ENCODE measurements around the gene IGF2BP2. TPM values are rescaled to one million over a fixed set of nuclear protein-coding genes. Genes with fewer than 3 reads are reported as not detected.
"Not testable (repeated sequence)": the region's sequence is repeated elsewhere in the genome, so short reads cannot be mapped to it uniquely, and the experiment has no call there.

Gene IGF2BP2
- total RNA-seq, 2 experiments from 2014 or later = 0.43 to 0.44 TPM

GRCh38 chr3:185853771-185854170, 28.9 kb upstream of the IGF2BP2 start:
- H3K27ac Mint-ChIP-seq; H3K4me3 Mint-ChIP-seq; H3K9me3 Mint-ChIP-seq; intact Hi-C loops (cut with micrococcal nuclease); H3K4me1 Mint-ChIP-seq (ENCODE audit: low read depth); DNase-seq; H3K36me3 Mint-ChIP-seq (ENCODE audit: low read depth); H3K27me3 Mint-ChIP-seq (ENCODE audit: low read depth): not testable (repeated sequence)
- CTCF ChIA-PET = interaction anchor here (1.1 kb wide), 1 partner anchor 82 kb away, joined by 3 read pairs; no protein-coding TSS in a partner anchor

DNA sequence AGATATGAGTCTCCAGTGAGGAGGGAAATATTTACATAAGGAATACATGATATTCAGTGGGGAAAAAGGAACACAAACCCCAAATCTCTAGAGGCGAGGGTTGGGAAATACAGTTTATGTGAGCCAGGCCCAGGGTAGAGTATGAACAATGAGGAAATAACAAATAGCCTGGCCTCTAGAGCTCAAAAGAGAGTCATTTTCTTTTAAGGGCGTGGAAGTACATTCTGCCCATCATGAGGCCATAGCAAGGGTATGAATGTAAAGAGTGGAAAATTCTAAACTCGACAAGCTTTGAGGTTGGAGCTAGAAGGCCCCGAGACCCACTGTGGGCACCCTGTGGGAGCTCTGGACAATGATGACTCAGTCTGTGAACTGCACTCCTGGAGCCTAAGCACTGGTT, 27.8 kb upstream of the IGF2BP2 start:
- intact Hi-C loops (cut with micrococcal nuclease) = no loop called here
- Mint-ChIP-seq H3K27ac (no peak overlapping the region), H3K9me3 (peaks cover 10% of the 10 kb centered on the region), H3K4me3 (no peak overlapping the region), H3K27me3 (ENCODE audit: low read depth) (no peaks in the 10 kb centered on the region), H3K36me3 (ENCODE audit: low read depth) (no peaks in the 10 kb centered on the region), H3K4me1 (ENCODE audit: low read depth) (no peaks in the 10 kb centered on the region)
- DNase-seq = no peak
- CTCF ChIA-PET = interaction anchor here (0.6 kb wide), 1 partner anchor 85 kb away, joined by 3 read pairs; no protein-coding TSS in a partner anchor

GRCh38 chr3:185851959-185852358, 27.1 kb upstream of the IGF2BP2 start:
- Mint-ChIP-seq H3K4me3 (no peak overlapping the region), H3K36me3 (ENCODE audit: low read depth) (no peaks in the 10 kb centered on the region), H3K4me1 (ENCODE audit: low read depth) (no peaks in the 10 kb centered on the region), H3K27ac (no peak overlapping the region), H3K9me3 (peaks cover 8% of the 10 kb centered on the region), H3K27me3 (ENCODE audit: low read depth) (no peaks in the 10 kb centered on the region)
- CTCF ChIA-PET = no interaction called here
- DNase-seq = no peak
- intact Hi-C loops (cut with micrococcal nuclease) = no loop called here

DNA sequence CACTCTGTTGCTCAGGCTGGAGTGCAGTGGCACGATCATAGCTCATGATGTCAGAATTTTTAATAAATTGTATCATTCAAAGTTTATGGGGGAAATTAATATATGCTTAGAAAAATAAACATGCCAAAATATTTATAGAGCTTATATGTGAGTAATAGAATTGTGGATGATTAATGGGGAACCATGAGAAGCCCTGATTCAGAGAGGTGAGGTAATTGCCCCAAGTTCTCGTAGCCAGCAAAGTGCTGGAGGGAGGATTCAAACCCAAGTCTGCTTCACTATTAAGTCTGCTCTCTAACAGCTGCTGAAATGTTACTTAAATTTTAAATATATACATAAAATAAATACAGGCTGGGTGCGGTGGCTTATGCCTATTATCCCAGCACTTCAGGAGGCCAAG, 26.2 kb upstream of the IGF2BP2 start:
- peaks cover 1% of the 10 kb centered on the region for H3K9me3 Mint-ChIP-seq
- CTCF ChIA-PET = no interaction called here
- no peak overlapping the region for H3K27ac Mint-ChIP-seq
- DNase-seq = no peak
- no peaks in the 10 kb centered on the region for H3K36me3 Mint-ChIP-seq (ENCODE audit: low read depth)
- intact Hi-C loops (cut with micrococcal nuclease) = no loop called here
- no peaks in the 10 kb centered on the region for H3K27me3 Mint-ChIP-seq (ENCODE audit: low read depth)
- no peaks in the 10 kb centered on the region for H3K4me1 Mint-ChIP-seq (ENCODE audit: low read depth)
- H3K4me3 Mint-ChIP-seq = no peak overlapping the region

DNA sequence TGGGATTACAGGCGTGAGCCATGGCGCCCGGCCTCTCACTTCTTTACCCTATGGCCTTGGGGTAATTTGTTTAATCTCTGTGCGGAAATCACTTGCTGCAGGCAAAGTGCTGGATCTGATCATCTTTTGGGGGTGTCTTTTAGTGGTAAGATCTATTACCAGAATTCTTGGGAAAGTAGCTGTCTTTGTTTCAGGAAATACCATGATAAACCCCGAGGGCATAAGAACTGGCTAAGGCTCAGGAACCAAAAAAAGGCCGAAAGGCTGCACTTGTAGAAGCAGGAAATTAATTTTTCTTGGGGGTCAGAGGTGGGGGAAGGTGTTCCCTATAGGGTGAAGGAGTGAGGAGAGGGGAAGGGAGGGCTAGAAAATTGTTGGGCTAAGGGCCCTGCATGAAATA, 22.7 kb upstream of the IGF2BP2 start:
- Mint-ChIP-seq H3K36me3 (ENCODE audit: low read depth) (no peaks in the 10 kb centered on the region), H3K4me3 (no peak overlapping the region), H3K27ac (no peak overlapping the region), H3K27me3 (ENCODE audit: low read depth) (no peaks in the 10 kb centered on the region), H3K4me1 (ENCODE audit: low read depth) (no peaks in the 10 kb centered on the region), H3K9me3 (no peaks in the 10 kb centered on the region)
- no peak for DNase-seq
- intact Hi-C loops (cut with micrococcal nuclease) = no loop called here
- CTCF ChIA-PET = no interaction called here

DNA sequence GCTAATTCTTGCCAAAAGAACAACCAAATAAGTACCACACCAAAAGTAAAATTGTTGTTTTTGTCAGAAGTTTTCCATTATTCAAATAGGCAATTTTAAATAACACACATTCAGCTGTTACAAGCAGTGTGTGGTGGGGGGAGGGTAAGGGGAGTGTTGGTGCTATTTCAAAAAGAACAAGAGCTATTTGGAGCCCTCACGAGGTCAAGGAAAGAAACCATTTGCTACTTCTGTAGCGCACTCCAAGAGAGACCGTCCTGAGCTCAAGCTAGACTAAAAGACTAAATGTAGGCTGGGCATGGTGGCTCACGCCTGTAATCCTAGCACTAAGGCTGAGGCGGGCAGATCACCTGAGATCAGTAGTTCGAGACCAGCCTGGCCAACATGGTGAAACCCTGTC, 21.2 kb upstream of the IGF2BP2 start:
- intact Hi-C loops (cut with micrococcal nuclease) = no loop called here
- Mint-ChIP-seq H3K27ac (no peak overlapping the region), H3K4me1 (ENCODE audit: low read depth) (no peaks in the 10 kb centered on the region), H3K4me3 (no peak overlapping the region), H3K9me3 (no peaks in the 10 kb centered on the region), H3K36me3 (ENCODE audit: low read depth) (no peaks in the 10 kb centered on the region), H3K27me3 (ENCODE audit: low read depth) (no peaks in the 10 kb centered on the region)
- no peak for DNase-seq
- CTCF ChIA-PET = interaction anchor here (0.9 kb wide), 1 partner anchor 131 kb away, joined by 3 read pairs; no protein-coding TSS in a partner anchor

DNA sequence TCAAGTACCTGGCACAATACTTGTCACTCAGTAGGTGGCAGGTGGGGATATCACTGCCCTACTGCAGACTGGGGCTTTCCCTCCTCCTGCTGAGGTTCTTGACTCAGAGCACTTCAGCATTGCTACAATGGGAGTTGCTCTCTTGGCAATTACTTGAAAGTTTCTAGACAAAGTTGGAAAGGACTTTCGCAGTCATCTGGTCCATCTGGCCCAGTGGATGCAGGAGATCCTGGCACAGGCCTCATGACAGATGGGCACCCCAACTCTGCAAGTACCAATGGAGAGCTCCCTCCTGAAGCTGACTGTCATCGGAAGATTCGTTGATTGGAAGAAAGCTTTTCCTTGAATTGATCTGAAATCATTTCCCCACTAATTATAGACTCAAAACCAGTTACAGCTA, 19.2 kb upstream of the IGF2BP2 start:
- CTCF ChIA-PET = interaction anchor here (0.6 kb wide), 1 partner anchor 25 kb away, joined by 4 read pairs; no protein-coding TSS in a partner anchor
- H3K9me3 Mint-ChIP-seq = no peaks in the 10 kb centered on the region
- DNase-seq = no peak
- intact Hi-C loops (cut with micrococcal nuclease) = no loop called here
- H3K36me3 Mint-ChIP-seq (ENCODE audit: low read depth) = no peaks in the 10 kb centered on the region
- H3K4me1 Mint-ChIP-seq (ENCODE audit: low read depth) = no peaks in the 10 kb centered on the region
- no peak overlapping the region for H3K27ac Mint-ChIP-seq
- H3K4me3 Mint-ChIP-seq = no peak overlapping the region
- no peaks in the 10 kb centered on the region for H3K27me3 Mint-ChIP-seq (ENCODE audit: low read depth)

- intact Hi-C loops (cut with micrococcal nuclease) = no loop called here
- no peaks in the 10 kb centered on the region for H3K27me3 Mint-ChIP-seq (ENCODE audit: low read depth)
- no peaks in the 10 kb centered on the region for H3K36me3 Mint-ChIP-seq (ENCODE audit: low read depth)
- no peaks in the 10 kb centered on the region for H3K4me1 Mint-ChIP-seq (ENCODE audit: low read depth)
- CTCF ChIA-PET = interaction anchor here (0.6 kb wide), 1 partner anchor 26 kb away, joined by 4 read pairs; no protein-coding TSS in a partner anchor
- H3K9me3 Mint-ChIP-seq = no peaks in the 10 kb centered on the region
- H3K4me3 Mint-ChIP-seq = no peak overlapping the region
- H3K27ac Mint-ChIP-seq = no peak overlapping the region
- no peak for DNase-seq
Measured at GRCh38 chr3:185843635-185844034, 18.8 kb upstream of the IGF2BP2 start.

DNA sequence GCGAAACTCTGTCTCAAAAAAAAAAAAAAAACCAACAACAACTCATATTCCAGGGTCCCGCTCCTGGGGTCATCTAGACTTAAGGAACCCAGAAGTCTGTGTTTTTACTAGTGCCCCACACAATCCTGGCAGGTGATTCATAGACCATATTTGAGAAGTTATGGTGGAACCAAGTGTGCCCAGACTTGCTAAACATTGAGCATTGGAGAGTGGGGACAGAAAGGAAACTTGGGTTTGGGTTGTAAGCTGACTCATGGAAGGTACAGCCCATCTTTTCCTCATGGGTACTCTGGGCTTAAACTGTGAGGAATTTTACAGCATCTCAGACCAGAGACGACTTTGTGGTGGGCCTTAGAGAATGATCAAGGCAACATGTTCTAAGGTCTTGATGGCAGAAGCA, 18.3 kb upstream of the IGF2BP2 start:
- Mint-ChIP-seq H3K4me1 (ENCODE audit: low read depth) (no peaks in the 10 kb centered on the region), H3K27me3 (ENCODE audit: low read depth) (no peaks in the 10 kb centered on the region), H3K4me3 (no peak overlapping the region), H3K36me3 (ENCODE audit: low read depth) (no peaks in the 10 kb centered on the region), H3K9me3 (no peaks in the 10 kb centered on the region), H3K27ac (no peak overlapping the region)
- CTCF ChIA-PET = no interaction called here
- no peak for DNase-seq
- intact Hi-C loops (cut with micrococcal nuclease) = no loop called here

DNA sequence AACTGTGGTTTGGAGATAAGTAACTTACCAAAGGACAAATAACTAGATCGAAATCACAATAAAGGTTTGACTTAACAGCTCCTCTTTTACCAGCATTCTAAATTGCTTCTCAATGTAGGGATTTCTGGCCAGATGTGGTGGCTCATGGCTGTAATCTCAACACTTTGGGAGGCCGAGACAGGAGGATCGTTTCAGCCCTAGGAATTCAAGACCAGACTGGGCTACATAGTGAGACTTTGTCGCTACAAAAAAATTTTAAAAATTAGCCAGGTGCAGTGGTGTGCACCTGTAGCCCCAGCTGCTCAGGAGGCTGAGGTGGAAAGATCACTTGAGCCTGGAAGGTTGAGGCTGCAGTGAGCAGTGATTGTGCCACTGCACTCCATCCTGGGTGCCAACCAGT, 17.4 kb upstream of the IGF2BP2 start:
- intact Hi-C loops (cut with micrococcal nuclease) = no loop called here
- CTCF ChIA-PET = no interaction called here
- Mint-ChIP-seq H3K9me3 (no peaks in the 10 kb centered on the region), H3K4me1 (ENCODE audit: low read depth) (no peaks in the 10 kb centered on the region), H3K36me3 (ENCODE audit: low read depth) (no peaks in the 10 kb centered on the region), H3K27ac (no peak overlapping the region), H3K4me3 (no peak overlapping the region), H3K27me3 (ENCODE audit: low read depth) (peaks cover 3% of the 10 kb centered on the region)
- DNase-seq = no peak

DNA sequence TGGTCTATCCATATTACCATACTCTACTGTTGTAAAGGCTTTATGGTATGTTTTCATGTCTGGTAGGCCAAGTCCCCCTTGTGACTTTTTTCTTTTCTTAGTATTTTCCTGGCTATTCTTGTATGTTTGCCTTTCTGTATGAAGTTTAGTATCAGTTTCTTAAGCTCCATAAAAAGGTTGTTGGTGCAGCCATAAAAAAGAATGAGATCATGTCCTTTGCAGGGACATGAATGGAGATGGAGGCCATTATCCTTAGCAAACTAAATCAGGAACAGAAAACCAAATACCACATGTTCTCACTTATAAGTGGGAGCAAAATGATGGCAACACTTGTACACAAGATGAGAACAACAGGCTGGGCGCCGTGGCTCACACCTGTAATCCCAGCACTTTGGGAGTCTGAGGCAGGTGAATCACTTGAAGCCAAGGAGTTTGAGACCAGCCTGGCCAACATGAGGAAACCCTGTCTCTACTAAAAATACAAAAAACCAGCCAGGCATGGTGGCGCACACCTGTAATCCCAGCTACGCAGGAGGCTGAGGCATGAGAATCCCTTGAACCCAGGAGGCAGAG, 13.7 kb upstream of the IGF2BP2 start:
- H3K9me3 Mint-ChIP-seq; H3K27ac Mint-ChIP-seq; DNase-seq; CTCF ChIA-PET; H3K36me3 Mint-ChIP-seq (ENCODE audit: low read depth); H3K4me1 Mint-ChIP-seq (ENCODE audit: low read depth); H3K4me3 Mint-ChIP-seq; H3K27me3 Mint-ChIP-seq (ENCODE audit: low read depth); intact Hi-C loops (cut with micrococcal nuclease): not testable (repeated sequence)

GRCh38 chr3:185837414-185837813, 12.6 kb upstream of the IGF2BP2 start:
- H3K4me3 Mint-ChIP-seq = no peak overlapping the region

DNA sequence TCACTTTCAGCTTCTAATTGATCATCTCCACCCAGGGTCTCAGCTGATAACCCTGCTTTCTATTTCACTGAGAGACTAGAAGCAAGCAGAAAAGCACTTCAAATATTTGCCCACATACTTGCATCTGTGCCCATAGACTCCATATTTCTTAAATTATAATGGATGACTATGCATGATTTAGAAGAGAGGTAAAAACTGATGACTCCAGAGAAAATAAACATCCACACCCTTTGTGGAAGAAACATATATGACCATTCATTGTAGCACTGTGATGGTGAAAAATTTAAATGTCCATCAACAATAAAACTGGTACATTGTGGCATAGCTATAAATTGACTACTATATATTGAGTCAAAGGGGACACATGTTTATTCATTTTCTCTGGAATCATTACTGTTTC, 7.1 kb upstream of the IGF2BP2 start:
- intact Hi-C loops (cut with micrococcal nuclease) = no loop called here
- no peak overlapping the region for H3K4me3 Mint-ChIP-seq
- H3K27ac Mint-ChIP-seq = no peak overlapping the region
- no peaks in the 10 kb centered on the region for H3K4me1 Mint-ChIP-seq (ENCODE audit: low read depth)
- no peaks in the 10 kb centered on the region for H3K9me3 Mint-ChIP-seq
- peaks cover 27% of the 10 kb centered on the region for H3K27me3 Mint-ChIP-seq (ENCODE audit: low read depth)
- H3K36me3 Mint-ChIP-seq (ENCODE audit: low read depth) = no peaks in the 10 kb centered on the region
- DNase-seq = no peak
- CTCF ChIA-PET = interaction anchor here (0.5 to 0.6 kb wide), 2 partner anchors 10 to 96 kb away, joined by 4 read pairs; no protein-coding TSS in a partner anchor

More at GRCh38 chr3:185837414-185837813, 12.6 kb upstream of the IGF2BP2 start:
- peaks cover 11% of the 10 kb centered on the region for H3K27me3 Mint-ChIP-seq (ENCODE audit: low read depth)
- H3K36me3 Mint-ChIP-seq (ENCODE audit: low read depth) = no peaks in the 10 kb centered on the region
- intact Hi-C loops (cut with micrococcal nuclease) = no loop called here
- H3K4me1 Mint-ChIP-seq (ENCODE audit: low read depth) = no peaks in the 10 kb centered on the region
- no peak for DNase-seq
- H3K27ac Mint-ChIP-seq = no peak overlapping the region
- CTCF ChIA-PET = no interaction called here
- no peaks in the 10 kb centered on the region for H3K9me3 Mint-ChIP-seq
